Activated B cell treated with CpG ODN at 0.5 μM for 24 hours (primary cell): ENCODE data around the gene SLC5A5. TPM values are rescaled to one million over a fixed set of nuclear protein-coding genes. Genes with fewer than 3 reads are reported as not detected.
A peak's percentile ranks its signal among the peaks of the same experiment; 100 is the strongest.

ENCODE experiments used
- ATAC-seq: fragments of 200-7000 bp; cut with Tn5 transposase; one replicate; pipeline ENCODE4 v1.10.0; 2021; ENCODE audit warnings: low read depth, mild to moderate bottlenecking, moderate library complexity
- CTCF ChIA-PET: fragments of 350-600 bp; sonication (Branson Sonifier 250); formaldehyde crosslinking; loops from one replicate; lab custom pipeline; 2021; ENCODE audit warnings: antibody characterized with exemption; lab: Charles Lee
- POLR2A ChIA-PET: fragments of 350-600 bp; sonication (Branson Sonifier 250); formaldehyde crosslinking; loops from one replicate; lab custom pipeline; 2021; ENCODE audit warnings: antibody characterized with exemption; lab: Charles Lee
- DNase-seq: peaks from one replicate; pipeline ENCODE4 v3.0.0; 2022
- H3K27ac Mint-ChIP-seq: one replicate; pipeline ENCODE4 v1.8.0; 2020; ENCODE audit warnings: mixed read lengths
- H3K27me3 Mint-ChIP-seq: one replicate; pipeline ENCODE4 v1.8.0; 2021; ENCODE audit warnings: mixed read lengths
- H3K36me3 Mint-ChIP-seq: one replicate; pipeline ENCODE4 v1.8.0; 2021; ENCODE audit warnings: low read depth, mixed read lengths
- H3K4me1 Mint-ChIP-seq: one replicate; pipeline ENCODE4 v1.8.0; 2021; ENCODE audit warnings: mixed read lengths
- H3K4me3 Mint-ChIP-seq: one replicate; pipeline ENCODE4 v1.8.0; 2020; ENCODE audit warnings: mild to moderate bottlenecking, mixed read lengths
- H3K9me3 Mint-ChIP-seq: one replicate; pipeline ENCODE4 v1.8.0; 2020; ENCODE audit warnings: mixed read lengths
- intact Hi-C: fragments of 100-400 bp; cut with micrococcal nuclease; formaldehyde crosslinking; loops from one replicate; pipeline ENCODE4 v1.15.1; 2024
- total RNA-seq: library from RNA; stranded (reverse); gene quantifications from 2 replicates; pipeline ENCODE4 v1.2.3, GENCODE V29; 2022
- TF ChIP-seq, protein P1 (sequence below): fragments of 200-600 bp; IDR thresholded peaks from one replicate; pipeline ENCODE4 v1.8.0; 2022; ENCODE audit warnings: antibody characterized with exemption, mild to moderate bottlenecking

SLC5A5 gene
- total RNA-seq, 1 donor from 2014 or later = 0.09 TPM

DNA sequence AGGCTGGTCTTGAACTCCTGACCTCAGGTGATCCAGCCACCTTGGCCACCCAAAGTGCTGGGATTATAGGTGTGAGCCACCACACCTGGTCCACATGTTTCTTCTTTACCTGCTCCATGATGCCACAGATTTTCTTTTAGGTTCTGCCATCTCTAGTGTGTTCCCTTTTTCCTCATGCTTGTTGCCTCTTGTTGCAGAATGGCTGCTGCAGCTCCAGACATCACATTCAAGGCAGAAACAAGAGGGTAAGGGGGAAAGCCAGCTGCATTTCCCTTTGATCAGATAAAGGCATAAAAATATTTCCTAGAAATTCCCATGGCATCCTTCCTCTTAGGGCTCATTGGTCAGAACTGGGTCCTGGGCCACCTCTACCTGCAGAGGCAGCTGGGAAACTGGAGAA is 48.8 kb downstream of the SLC5A5 start:
- intact Hi-C loops = no loop called here
- TF ChIP-seq, protein P1, sequence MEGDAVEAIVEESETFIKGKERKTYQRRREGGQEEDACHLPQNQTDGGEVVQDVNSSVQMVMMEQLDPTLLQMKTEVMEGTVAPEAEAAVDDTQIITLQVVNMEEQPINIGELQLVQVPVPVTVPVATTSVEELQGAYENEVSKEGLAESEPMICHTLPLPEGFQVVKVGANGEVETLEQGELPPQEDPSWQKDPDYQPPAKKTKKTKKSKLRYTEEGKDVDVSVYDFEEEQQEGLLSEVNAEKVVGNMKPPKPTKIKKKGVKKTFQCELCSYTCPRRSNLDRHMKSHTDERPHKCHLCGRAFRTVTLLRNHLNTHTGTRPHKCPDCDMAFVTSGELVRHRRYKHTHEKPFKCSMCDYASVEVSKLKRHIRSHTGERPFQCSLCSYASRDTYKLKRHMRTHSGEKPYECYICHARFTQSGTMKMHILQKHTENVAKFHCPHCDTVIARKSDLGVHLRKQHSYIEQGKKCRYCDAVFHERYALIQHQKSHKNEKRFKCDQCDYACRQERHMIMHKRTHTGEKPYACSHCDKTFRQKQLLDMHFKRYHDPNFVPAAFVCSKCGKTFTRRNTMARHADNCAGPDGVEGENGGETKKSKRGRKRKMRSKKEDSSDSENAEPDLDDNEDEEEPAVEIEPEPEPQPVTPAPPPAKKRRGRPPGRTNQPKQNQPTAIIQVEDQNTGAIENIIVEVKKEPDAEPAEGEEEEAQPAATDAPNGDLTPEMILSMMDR = no peak
- ChIA-PET CTCF (no interaction called here), POLR2A (no interaction called here)
- Mint-ChIP-seq H3K4me1 (no peaks in the 10 kb centered on the region), H3K9me3 (peaks cover 3% of the 10 kb centered on the region), H3K27ac (no peak overlapping the region), H3K4me3 (no peak overlapping the region), H3K36me3 (no peaks in the 10 kb centered on the region), H3K27me3 (no peaks in the 10 kb centered on the region)
- ATAC-seq (no peak), DNase-seq (no peak)

DNA sequence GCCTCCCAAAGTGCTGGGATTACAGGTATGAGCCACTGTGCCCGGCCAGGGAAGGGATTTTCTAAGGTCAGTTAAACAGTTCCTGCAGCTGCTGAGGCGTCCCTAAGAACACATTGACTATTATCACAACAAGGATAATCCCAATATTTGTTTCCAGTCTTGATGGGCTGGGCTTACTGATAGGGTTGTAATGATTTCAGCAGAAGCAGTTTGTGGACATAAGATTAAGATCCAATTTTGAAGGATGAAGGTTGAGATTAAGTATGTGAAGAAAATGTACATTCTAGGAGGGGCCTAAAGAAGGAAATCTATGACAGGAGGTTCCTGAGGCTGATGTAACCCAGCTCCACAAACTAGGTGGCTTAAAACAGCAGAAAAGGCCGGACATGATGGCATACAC is 50.4 kb downstream of the SLC5A5 start:
- no peaks in the 10 kb centered on the region for H3K4me1 Mint-ChIP-seq
- H3K4me3 Mint-ChIP-seq = no peak overlapping the region
- H3K36me3 Mint-ChIP-seq = no peaks in the 10 kb centered on the region
- ChIA-PET POLR2A (no interaction called here), CTCF (no interaction called here)
- no peak for DNase-seq
- TF ChIP-seq, protein P1 = no peak
- intact Hi-C loops = no loop called here
- H3K27me3 Mint-ChIP-seq = peaks cover 2% of the 10 kb centered on the region
- no peak overlapping the region for H3K27ac Mint-ChIP-seq
- peaks cover 3% of the 10 kb centered on the region for H3K9me3 Mint-ChIP-seq
- ATAC-seq = no peak

- Mint-ChIP-seq H3K36me3 (no peaks in the 10 kb centered on the region), H3K27ac (no peak overlapping the region), H3K4me3 (no peak overlapping the region), H3K4me1 (no peaks in the 10 kb centered on the region), H3K27me3 (peaks cover 2% of the 10 kb centered on the region), H3K9me3 (no peaks in the 10 kb centered on the region)
- ATAC-seq = no peak
- intact Hi-C loops = no loop called here
- ChIA-PET POLR2A (interaction anchor here (0.7 kb wide), 2 partner anchors 64 to 99 kb away, joined by 4 read pairs; no protein-coding TSS in a partner anchor), CTCF (no interaction called here)
- TF ChIP-seq, protein P1 = no peak
- no peak for DNase-seq
These were observed 54.3 kb downstream of the SLC5A5 start for GRCh38 chr19:17926044-17926443.

- ATAC-seq (no peak), DNase-seq (no peak)
- Mint-ChIP-seq H3K36me3 (no peaks in the 10 kb centered on the region), H3K4me3 (no peak overlapping the region), H3K9me3 (no peaks in the 10 kb centered on the region), H3K27me3 (peaks cover 2% of the 10 kb centered on the region), H3K4me1 (peaks cover 23% of the 10 kb centered on the region), H3K27ac (no peak overlapping the region)
- TF ChIP-seq, protein P1 = no peak
- CTCF ChIA-PET = interaction anchor here (0.6 to 1.1 kb wide), 2 partner anchors 12 to 69 kb away, joined by 3 read pairs; partner anchors contain the start of gene RPL18A
- POLR2A ChIA-PET = interaction anchor here (1.7 kb wide), 1 partner anchor 70 kb away, joined by 9 read pairs; the partner anchor contains the start of gene RPL18A
- intact Hi-C loops = no loop called here
These were observed 57.3 kb downstream of the SLC5A5 start for GRCh38 chr19:17929056-17929455.

GRCh38 chr19:17931532-17932191 is 59.9 kb downstream of the SLC5A5 start:
- ATAC-seq (no peak), DNase-seq (no peak)
- peak overlapping the region; percentile 7 for H3K27ac Mint-ChIP-seq
- peaks cover 6% of the 10 kb centered on the region for H3K36me3 Mint-ChIP-seq
- ChIA-PET POLR2A (interaction anchor here (0.8 to 5.0 kb wide), 15 partner anchors 16 to 324 kb away, joined by 3 to 299 read pairs (median 7); partner anchors contain the start of genes JAK3, RPL18A and SLC5A5), CTCF (interaction anchor here (0.7 to 4.7 kb wide), 13 partner anchors 16 to 226 kb away, joined by 3 to 201 read pairs (median 5); partner anchors contain the start of genes RPL18A and SLC5A5)
- H3K4me1 Mint-ChIP-seq = peaks cover 25% of the 10 kb centered on the region
- intact Hi-C loops = loop anchor here (1.0 to 5.0 kb wide), 6 partner anchors 61 to 479 kb away; partner anchors contain the start of gene RPL18A
- H3K4me3 Mint-ChIP-seq = peak overlapping the region; percentile 88
- peaks cover 2% of the 10 kb centered on the region for H3K27me3 Mint-ChIP-seq
- H3K9me3 Mint-ChIP-seq = no peaks in the 10 kb centered on the region
- TF ChIP-seq, protein P1 = no peak
